SK-MEL-5 (cell line): Measurements from ENCODE around the gene PDE4B. TPM values are rescaled to one million over a fixed set of nuclear protein-coding genes. Genes with fewer than 3 reads are reported as not detected.

Source experiments
- DNase-seq: peaks from one replicate; pipeline ENCODE4 v3.0.0-alpha.2; 2016; ENCODE audit warnings: low read depth, low spot score
- in situ Hi-C: cut with HindIII; loops from 2 replicates; pipeline ENCODE4 v1.10.0; 2016; ENCODE audit warnings: low sequenced_read_pairs, high pct_unique_total_duplicates, low pct_unique_long_range_greater_than_20kb
- total RNA-seq: library from RNA; depleted of rRNA; stranded (reverse); fragments of >200 nt; shearing (Covaris generic); gene quantifications from 2 replicates; pipeline ENCODE4 v1.2.3, GENCODE V29; 2014

Gene PDE4B
- total RNA-seq, 1 experiment from 2014 or later: 26.1 TPM

- DNase-seq: no peak
- in situ Hi-C loops: no loop called here
These were observed 572.9 kb downstream of the PDE4B start for GRCh38 chr1:66365635-66366034.

- in situ Hi-C loops: no loop called here
- DNase-seq: no peak
These were observed 573.9 kb downstream of the PDE4B start for GRCh38 chr1:66366634-66367033.

GRCh38 chr1:66367369-66367768, 574.7 kb downstream of the PDE4B start:
- in situ Hi-C loops: no loop called here
- DNase-seq: no peak

- in situ Hi-C loops: no loop called here
- DNase-seq: no peak
These were observed 575.6 kb downstream of the PDE4B start for GRCh38 chr1:66368261-66368660.

GRCh38 chr1:66370462-66370971, 577.8 kb downstream of the PDE4B start:
- in situ Hi-C loops: no loop called here
- no peak for DNase-seq

GRCh38 chr1:66371233-66372005, 578.7 kb downstream of the PDE4B start:
- DNase-seq: no peak
- in situ Hi-C loops: no loop called here

- no peak for DNase-seq
- in situ Hi-C loops: no loop called here
These were observed 579.9 kb downstream of the PDE4B start for GRCh38 chr1:66372522-66373101.

- no peak for DNase-seq
- in situ Hi-C loops: no loop called here
These were observed 580.5 kb downstream of the PDE4B start for GRCh38 chr1:66373157-66373591.

GRCh38 chr1:66374148-66374547, 581.5 kb downstream of the PDE4B start:
- in situ Hi-C loops: no loop called here
- no peak for DNase-seq

GRCh38 chr1:66374561-66375111, 581.9 kb downstream of the PDE4B start:
- in situ Hi-C loops: no loop called here
- peak; percentile 73 for DNase-seq

GRCh38 chr1:66375125-66375524, 582.4 kb downstream of the PDE4B start:
- peak; percentile 54 for DNase-seq
- in situ Hi-C loops: no loop called here

GRCh38 chr1:66380452-66381212, 587.9 kb downstream of the PDE4B start:
- in situ Hi-C loops: no loop called here
- peak; percentile 26 for DNase-seq

GRCh38 chr1:66381621-66382275, 589.1 kb downstream of the PDE4B start:
- DNase-seq: no peak
- in situ Hi-C loops: no loop called here

GRCh38 chr1:66383168-66383567, 590.5 kb downstream of the PDE4B start:
- DNase-seq: no peak
- in situ Hi-C loops: no loop called here

- no peak for DNase-seq
- in situ Hi-C loops: no loop called here
These were observed 590.9 kb downstream of the PDE4B start for GRCh38 chr1:66383611-66384010.

GRCh38 chr1:66384258-66384921, 591.7 kb downstream of the PDE4B start:
- DNase-seq: no peak
- in situ Hi-C loops: no loop called here

- DNase-seq: no peak
- in situ Hi-C loops: no loop called here
These were observed 594.0 kb downstream of the PDE4B start for GRCh38 chr1:66386712-66387111.
